T-helper 22 cell (primary cell): ENCODE measurements around the gene IGF2BP3.
A peak's percentile ranks its signal among the peaks of the same experiment; 100 is the strongest.

Source experiments
- DNase-seq: peaks from one replicate; pipeline ENCODE4 v3.0.0-alpha.2; 2020; ENCODE audit warnings: low read depth

IGF2BP3 gene

DNA sequence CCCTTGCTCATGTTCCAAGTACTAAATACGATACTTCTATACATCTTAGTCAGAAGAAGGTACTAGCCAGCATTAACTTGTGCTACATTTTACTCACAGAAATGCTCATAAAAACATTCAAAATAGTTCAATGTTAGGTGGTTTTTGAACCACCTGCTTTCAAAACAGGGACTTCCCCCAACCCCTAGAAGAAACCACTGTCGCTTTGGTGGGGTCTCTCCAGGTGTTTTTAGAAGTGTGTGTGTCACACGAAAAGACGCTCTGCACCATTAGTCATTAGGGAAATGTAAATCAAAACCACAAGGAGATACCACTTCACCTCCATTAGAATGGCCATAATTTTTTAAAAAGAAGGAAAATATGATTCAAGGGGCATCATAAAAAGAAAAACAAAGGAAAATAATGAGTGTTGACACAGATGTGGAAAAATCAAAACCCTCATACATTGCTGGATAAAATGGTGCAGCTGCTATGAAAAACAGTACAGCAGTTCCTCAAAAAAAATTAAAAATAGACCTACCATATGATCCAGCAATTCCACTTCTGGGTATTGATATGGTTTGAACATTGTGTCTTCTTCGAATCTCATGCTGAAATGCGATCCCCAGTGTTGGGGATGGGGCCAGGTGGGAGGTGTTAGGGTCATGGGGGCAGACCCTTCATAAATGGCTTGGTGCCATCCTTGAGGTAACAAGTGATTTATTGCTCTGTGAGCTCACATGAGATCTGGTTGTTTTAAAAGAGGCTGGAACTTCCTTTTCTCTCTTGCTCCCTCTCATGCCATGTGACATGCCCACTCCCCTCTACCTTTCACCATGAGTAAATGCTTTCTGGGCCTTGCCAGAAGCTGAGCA is 96.9 kb downstream of the IGF2BP3 start:
- peak; percentile 9 for DNase-seq

DNA sequence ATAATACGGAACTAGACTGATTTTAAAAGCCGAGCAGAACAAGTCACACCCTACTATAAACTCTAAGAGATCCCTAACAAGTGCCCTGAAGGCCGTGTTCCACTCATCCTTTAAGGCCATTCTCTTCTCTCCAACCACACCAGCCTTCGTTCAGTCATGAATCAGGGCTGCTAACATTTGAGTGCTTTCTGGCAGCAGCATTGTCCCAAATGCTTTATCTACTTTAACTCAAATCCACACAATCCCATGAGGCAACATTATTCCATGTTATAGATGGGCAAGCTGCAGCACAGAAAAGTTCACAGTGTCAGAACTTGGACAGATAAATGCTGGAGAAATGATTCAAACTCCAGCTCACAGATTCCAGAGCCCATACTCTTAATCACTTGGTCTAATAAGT is 97.7 kb downstream of the IGF2BP3 start:
- no peak for DNase-seq

DNA sequence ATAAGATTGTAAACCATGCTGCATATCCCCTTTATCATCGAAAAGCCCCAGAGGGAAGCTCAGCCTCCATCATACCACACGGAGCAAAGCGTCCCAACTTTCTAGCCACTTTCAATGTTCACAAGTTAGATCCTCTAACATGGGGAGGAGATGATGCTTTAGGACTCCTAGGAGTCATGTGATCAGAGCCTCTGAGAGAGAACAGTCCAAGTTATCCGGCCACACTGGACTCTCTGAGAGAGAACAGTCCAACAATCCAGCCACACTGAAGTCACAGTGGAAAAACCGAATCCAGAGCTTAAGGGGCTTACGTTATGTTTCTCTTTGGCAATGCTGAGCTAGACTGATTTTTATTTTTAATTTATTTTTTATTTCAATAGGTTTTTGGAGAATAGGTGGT is 98.6 kb downstream of the IGF2BP3 start:
- no peak for DNase-seq

DNA sequence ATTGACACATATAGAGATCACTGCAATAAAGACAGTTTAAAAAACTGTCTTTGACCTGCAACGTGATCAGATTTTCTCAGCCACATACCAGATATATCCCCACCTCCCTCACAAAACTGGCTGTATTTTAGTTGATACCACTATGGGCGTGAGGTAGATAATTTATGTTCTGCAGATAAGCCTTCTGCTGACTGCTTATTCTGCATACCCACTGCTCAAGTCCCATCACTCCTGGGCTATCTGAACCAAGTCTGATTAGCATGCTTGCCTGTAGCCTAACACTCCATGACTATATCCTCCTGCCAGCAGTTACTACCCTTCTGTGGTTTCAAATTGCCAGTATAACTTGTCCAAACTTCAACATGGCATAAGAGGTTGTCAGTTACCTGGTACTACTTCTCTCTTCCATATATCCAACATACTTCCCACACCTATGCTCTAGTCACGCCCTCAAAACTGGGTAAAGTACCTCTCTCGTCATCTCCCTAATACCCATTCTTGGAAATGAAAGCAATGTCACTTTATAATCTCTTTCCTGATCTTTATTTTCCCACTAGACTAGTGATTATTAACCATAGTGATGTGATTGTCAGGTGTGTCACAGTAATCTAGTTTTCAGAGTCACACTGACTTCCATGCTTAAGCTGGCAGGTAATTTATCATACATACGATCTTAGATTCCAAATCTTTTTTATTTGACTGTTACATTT is 100.4 kb downstream of the IGF2BP3 start:
- DNase-seq = no peak

DNA sequence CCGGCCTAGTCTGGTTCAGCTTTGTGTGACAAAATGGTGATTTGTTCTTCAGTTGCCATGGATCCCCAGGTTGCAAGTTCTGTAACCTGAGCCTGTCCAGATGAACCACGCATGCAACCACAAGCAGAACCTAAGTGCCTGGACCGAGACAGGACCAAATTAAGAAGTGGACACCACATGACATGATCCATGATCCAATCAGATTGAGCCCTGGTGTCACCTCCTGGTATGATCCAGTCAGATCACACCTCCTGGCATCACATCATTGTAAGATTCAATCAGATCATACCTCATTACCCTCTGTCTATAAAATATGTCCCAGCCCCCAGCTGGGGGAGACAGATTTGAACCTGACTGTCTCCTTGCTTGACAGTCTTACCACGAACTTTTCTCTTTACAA is 101.2 kb downstream of the IGF2BP3 start:
- DNase-seq = no peak

DNA sequence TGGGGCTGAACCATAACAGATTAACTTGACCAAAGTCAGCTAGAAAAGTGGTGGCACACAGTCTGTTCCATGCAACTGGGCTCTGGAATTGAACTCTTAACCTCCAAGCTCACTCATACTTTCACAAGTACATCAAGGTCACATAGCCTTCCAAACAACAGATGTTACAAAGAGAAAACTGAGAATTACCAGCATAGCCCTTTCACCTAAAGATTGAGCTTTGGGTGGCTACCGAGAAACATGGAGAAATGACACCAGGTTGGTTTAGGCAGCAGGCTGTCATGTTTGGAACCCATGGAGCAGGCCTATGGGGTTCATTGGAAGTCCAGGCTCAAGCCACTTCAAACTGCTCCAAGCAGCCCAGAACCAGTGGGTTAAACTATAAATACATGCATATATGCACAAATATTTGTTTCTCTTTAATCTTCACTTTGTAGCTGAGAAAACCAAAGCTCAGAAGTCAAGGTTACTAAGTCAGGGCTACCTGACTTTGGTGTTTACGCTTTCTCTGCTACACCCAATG is 112.1 kb downstream of the IGF2BP3 start:
- DNase-seq = no peak

DNA sequence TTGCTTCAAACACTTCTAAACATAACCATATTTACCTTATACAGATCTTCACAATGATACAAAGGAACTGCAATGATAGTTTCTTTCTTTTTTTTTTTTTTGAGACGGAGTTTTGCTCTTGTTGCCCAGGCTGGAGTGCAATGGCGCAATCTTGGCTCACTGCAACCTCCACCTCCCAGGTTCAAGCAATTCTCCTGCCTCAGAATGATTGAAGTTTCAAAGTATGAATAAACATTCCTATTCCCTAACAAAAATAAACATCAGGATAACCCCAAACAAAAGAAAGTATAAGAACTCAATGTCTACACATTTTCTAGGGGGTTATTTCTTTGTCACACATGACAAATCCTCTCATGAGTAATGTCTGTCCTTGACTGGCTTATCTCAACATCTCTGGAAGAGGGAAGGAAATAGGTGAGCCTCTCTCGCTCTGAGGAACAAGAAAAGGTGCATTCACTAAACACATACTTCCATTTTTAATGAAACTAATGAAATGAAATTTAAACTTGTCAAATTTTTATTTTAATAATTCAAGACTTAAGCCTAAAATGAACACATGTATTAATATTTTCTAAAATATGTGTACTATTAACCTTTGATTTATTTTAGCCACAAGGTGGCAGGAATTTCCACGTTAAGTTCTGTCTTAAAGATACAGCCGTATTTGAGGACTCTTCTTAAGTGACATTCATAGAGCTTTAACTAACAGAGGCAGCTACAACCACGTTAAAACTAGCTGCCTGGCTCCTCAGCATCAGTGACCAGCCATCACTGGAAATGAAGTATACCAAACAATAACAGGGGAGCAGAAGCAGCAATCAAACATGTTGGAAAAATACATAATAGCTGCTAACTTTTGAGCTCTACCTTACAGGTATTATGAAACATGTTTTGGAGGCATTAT is 112.8 kb downstream of the IGF2BP3 start:
- no peak for DNase-seq

DNA sequence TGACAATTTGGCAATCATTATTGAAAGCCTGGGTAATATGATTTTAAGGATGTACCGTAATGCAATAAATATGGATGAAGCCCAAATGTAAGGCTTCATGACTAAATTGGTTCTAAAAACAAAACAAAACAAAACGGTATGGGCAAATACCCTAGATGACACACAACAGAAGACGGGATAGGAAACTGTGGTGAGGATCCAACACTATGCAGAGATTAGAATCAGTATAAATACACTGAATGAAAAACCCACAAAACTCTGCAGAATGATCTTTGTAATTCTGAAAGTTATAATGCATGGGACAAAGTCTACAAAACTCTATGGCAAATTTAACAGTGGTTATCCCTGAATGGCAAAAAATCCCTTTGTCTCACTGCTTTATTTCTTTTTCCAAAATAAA is 113.6 kb downstream of the IGF2BP3 start:
- no peak for DNase-seq

DNA sequence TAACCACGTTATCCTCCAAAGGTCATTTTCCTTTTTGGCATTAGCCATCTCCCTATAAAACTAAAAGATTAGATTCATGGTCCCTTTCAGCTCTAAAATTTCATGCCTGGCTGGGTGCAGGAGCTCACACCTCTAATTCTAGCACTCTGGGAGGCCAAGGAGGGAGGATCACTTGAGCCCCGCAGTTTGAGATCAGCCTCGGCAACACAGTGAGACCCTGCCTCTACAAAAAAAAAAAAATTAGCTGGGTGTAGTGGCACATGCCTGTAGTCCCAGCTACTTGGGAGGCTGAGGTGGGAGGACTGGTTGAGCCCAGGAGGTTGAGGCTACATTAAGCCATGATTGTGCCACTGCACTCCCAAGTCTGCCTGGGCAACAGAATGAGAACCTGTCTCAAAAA is 114.1 kb downstream of the IGF2BP3 start:
- no peak for DNase-seq

DNA sequence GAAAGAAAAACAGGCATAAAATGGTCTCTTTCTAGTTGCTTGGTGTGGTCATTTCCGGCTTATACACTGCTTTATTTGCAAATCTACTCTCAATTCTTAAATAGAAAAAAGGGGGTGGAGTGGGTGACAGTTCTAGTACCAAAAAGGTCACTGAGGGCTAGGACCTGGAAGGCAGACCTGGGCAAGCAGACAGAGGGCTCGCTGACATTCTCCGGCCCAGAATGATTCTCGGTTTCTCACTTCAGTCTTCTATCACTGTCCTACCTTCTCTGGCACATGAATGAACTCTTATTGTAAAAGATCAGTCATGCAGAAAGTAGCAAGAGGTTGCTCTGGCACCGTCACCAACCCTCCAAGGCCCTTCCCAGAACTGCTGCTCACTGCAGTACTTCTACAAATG is 117.1 kb downstream of the IGF2BP3 start:
- DNase-seq = no peak

DNA sequence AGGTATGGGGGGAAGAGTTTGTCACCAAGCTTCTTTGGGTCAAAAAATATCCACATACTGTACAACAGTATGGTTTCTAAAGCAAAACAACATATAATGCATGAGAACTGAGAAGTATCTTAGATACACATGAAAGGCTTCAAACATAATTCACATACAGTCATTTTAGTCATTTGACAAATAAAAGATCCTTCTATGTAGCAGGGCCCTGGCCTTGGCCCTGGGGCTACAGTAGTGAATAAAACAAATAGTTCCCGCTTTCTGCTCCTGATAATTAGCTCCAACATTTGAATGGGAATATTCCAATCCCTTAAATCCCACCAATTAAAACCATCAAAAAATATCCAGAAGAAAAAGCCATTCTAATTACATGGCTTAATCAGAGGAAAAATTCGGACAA is 119.8 kb downstream of the IGF2BP3 start:
- no peak for DNase-seq

DNA sequence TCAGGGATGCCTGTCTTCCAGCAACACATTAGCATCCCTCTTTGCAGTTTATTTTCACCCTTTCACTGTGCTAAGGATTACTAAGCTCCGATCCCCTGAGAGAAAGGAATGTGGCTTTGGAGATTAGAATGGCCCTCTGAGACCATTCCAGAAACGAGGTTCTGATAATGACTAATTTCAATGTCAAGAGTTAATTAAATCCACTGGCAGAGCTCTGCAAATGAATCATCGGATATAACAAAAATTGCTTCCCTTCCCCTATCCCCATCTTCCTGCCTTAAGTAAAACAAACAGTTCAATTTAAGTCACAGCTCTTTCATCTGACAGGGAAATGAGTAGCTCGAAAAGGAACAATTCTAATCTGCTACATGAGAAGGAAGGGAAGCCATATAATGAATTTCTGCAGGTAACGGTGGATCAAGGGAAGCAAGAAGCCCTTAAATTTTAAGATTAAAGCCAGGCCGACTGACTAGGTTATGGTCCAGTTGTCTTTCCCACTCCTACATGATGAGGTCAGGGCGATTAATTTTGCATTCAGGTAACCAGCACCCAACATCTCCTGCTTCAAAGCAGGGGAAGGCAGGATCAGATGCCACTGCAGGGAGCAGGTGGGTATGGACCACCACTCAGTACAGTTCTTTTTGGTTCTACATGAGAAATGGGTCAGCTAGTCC is 120.7 kb downstream of the IGF2BP3 start:
- no peak for DNase-seq

DNA sequence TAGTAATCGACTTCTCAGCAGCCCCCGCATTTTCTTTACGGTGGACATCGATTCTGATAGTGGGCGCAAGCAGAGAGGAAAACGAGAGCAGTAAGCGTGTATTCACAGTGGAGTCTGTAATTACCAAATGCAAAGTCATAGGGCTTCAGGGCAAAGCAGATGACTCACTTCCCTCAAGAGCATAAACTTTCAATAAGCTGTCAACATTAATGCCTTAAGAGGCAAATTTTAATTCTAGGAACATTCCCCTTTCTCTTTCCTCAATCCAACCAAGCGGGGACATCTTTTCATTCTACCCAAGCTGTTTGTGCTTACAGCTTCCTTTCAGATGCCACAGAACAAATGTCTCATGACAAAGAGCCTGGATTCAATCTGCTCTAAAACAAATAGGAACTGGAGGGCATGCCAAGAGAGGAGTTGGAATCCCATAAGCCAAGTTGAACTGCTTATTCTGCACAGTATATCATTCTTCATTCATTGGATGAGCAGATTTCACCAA is 122.6 kb downstream of the IGF2BP3 start:
- DNase-seq = no peak

DNA sequence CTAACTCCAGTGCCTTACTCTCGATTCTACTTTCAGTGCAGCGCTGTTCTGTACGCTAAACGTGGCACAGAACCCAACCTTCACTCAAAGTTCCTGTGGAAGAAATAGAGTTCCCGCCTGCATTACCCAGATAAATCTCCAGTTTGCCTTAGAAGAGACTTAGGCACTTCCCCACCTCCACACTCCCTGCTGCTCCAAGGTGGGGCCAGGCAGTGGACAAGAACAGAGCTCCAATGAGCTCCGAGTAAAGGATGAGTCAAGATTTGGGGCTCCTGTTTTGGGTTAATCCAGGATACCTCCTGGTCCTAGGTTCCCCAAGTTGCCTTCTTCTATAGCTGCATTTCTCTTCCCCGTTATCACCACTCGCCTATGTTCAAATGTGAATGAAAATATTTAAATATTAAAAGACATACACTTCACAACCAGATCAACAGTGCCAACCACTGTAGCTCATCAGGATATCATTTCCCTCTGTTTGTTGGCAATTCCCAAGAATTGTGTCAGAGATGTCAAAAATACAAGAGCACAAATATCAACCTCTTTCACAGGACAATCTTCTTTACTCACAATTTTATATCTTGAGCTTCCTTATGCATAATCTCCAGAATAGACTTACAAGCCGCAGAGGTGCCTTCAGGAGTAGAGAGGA is 123.1 kb downstream of the IGF2BP3 start:
- no peak for DNase-seq

DNA sequence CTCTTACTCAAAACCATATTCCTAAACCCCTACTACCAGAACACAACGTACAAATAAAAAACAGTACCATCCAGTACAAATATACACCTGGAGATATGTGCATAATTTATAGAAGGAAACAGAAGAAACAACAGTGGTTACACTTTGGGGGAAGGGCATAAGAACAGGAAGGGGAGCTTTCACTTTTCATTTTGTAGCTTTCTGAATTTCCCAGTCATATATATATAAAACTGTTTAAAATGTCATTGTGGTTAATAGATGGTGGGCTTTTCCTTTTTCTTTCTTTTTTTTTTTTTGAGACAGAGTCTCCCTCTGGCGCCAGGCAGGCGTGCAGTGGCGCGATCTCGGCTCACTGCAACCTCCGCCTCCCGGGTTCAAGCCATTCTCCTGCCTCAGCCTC is 124.0 kb downstream of the IGF2BP3 start:
- DNase-seq = no peak

DNA sequence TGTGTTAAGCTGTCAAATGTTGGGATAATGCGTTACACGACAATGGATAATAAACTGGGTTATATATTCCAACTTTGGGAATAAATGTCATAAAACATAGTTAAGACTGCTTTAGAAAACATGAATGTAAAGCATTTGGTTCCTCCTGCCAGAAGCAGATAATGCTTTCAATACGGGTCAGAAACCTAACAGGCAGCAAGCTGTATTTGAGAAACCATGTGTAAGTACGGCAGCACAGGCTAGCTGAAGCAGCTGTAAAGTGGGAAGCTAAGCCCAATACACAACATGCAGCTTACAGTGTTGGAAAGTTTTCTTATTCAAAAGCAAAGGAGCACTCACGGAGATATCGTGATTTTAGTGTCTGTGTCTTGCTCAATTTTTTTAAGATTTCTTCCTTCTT is 124.7 kb downstream of the IGF2BP3 start:
- DNase-seq = no peak

DNA sequence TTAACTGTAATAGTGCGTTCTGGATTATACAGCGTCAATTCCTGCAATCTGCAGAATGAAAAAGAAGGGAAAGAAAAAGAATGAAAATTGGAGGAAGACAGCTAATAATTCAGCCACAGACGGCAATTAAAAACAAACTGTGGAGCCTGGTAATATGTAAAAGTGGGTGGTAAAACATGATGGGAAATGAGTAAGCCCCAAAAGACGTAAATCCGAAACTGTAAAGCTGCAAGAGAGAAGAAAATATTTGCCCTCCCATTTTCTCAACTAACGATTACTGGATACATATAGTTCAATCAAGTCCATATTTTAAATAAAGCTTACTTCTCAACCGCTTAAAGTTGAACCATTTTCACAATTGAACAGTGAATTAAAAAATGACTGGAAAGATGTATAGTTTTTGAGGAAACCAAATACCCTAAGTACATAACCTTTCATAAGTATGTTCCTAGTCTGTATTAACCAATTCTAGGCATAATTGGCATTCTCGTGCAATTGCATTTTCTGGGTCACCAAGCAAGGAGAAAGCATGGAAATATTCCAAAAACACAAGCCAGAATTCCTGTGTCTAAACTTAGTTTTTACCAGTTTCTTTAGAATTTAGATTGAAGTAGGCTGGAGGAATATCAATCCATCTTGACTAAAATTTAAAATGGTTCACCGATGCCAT is 126.3 kb downstream of the IGF2BP3 start:
- DNase-seq = no peak

DNA sequence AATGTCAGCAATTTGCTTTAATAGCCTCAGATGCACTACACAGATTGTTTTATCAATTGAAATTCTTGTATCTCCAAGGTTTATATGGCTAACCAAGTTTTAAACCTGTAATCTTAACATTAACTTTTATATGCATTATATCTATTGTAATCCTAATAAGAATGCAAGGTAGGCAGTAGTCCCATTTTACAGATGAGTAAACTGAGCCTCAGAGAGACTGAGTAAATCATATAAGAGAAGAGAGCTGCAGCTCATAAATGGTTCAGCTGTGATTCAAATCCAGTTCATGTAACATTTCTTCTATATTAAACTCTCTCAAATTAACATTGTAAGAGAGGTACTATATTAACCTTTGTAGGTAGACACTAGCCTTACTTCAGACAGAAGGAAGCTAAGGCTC is 127.2 kb downstream of the IGF2BP3 start:
- DNase-seq = no peak

DNA sequence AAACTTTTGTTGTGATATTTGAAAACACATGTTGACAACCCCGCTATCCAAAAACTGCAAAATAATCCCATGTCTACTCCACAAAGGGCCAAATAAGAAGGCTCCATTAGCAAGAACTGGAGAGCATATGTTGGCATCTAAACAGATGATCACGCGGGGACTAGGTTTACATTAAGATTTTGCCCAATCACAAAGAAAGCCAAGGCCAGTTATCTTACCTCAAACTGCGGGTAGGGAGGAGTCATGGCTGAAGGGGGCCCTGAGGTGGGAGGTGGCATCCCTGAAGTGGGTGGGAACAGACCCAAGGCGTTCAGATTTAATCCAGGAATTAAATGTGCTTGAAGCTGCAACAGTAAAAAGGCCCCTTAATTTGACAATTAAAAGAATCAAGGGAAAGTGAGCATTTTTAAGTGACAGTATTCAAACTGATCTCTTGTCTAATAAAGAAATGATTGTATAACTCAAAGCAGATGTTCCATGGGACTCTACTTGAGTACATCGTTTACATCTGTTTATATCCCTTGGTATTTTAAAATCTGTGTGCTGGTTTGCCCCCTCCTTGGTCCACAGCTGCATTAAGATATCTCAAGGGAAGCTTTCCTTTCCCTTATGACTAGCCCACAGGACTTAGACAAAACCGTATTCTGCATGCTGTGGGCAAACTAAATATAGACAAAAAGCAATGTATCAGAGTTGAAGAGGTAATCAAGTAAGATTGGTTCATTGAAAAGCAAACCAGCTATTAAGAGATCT is 128.3 kb downstream of the IGF2BP3 start:
- DNase-seq = no peak

DNA sequence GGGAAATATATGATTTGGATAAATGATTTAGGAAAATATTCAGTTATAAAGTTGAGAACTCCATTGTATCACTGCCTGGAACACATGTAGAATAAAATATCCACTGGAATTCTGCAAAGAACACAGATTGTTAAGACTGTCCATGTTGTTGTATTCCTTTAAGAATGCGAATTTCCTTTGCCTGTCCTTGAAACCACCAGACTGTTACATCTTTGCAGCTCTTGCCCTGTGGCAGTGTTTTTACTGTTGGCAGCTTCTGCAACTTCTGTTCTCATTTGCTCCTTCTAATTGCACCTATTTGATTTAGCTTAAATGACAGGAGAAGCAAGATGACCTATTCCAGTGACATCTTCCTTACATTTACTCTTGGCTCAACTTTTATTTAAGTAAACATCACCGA is 131.4 kb downstream of the IGF2BP3 start:
- no peak for DNase-seq
